Stimulated activated CD8-positive, alpha-beta memory T cell treated with anti-CD3 and anti-CD28 coated beads, Interleukin-15, amount 100 ng/mL, for 48 hours (primary cell): ENCODE measurements around the gene TICAM1.
"Not testable (repeated sequence)": the region's sequence is repeated elsewhere in the genome, so short reads cannot be mapped to it uniquely, and the experiment has no call there.

ENCODE experiments used
- DNase-seq, 2 donors: peaks; one replicate each; pipeline ENCODE4 v3.0.0-alpha.2; 2020; ENCODE audit warnings: low read depth in 2 of 2

Gene TICAM1

DNA sequence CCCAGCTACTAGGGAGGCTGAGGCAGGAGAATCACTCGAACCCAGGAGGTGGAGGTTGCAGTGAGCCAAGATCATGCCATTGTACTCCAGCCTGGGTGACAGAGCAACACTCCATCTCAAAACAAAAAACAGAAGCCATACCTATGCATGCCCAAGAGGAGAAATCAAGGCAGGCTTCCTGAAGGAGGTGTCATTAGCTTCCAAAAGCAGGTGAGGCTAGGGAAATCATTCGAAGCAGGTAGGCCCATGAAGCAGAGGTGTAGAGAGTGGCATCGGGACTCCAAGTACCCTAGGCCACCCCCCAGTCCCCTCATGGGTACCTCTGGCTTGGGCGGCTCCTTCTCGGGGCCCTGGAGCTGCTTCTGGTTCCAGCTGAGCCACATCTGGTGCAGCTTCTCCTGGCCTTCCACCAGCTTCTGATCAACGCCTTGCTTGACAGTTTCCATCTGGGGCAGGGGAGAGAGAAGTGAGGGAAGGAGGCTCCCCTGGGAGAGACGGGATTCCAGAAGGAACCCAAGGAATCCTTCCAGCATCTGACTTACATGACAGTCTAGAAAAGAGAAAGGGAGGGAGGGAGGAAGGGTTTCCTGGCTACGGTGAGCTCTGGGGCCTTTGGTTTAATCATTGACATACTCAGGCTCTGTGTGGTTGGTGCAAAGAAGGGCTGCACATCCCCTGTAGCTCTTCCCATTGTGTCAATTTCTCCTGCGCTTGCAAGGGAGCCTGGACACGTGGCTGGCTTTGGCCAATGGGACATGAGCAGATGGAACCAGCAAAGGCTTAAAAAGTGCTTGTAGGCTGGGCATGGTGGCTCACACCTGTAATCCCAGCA, 13.1 kb upstream of the TICAM1 start:
- no peak for DNase-seq

DNA sequence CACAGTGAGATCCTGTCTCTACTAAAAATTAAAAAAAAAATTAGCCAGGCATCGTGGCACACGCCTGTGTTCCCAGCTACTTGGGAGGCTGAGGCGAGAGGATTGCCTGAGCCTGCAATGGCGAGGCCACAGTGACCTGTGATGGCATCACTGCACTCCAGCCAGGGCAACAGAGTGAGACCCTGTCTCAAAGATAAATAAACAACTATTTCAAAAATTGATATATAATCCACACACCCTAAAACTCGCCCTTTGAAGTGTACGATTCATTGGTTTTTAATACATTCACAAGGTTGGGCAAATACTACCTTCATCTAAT, 12.1 kb upstream of the TICAM1 start:
- no peak for DNase-seq

DNA sequence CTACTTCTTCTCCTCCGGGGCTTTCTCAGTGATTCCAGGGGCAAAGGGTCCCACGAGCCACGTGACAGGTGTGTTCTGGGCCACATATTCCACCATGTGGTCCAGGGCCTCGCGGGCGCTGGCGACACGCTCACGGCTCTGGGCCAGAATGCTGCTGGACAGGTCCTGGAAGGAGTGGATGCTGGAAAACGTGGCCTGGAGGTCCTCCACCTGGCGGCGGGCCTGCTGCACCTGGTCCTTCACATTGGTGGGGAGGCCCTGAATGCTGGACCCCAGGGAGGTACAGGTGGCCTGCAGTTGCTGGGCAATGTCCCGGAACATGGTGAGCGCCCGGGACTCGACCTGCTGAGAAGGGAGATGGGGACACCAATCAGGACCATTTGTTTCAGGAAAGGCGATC, 7.7 kb upstream of the TICAM1 start:
- DNase-seq, result no peak

DNA sequence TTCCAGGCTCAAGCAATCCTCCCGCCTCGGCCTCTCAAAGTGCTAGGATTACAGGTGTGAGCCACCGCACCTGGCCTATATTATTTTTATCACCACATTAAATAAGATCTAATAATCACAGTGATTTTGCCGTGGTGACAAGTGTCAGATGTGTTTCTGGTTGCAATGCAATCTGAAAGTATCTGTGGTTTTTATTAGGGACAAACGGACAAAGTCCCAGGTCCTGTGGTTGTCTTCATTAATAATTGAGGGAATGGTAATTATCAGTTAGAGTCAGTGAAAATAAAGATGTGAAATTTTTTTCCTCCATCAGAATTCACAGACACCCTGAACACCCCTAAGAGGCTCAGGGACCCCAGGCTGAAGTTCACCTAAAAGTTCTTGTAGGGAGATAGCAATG, 1.3 kb upstream of the TICAM1 start:
- no peak for DNase-seq

DNA sequence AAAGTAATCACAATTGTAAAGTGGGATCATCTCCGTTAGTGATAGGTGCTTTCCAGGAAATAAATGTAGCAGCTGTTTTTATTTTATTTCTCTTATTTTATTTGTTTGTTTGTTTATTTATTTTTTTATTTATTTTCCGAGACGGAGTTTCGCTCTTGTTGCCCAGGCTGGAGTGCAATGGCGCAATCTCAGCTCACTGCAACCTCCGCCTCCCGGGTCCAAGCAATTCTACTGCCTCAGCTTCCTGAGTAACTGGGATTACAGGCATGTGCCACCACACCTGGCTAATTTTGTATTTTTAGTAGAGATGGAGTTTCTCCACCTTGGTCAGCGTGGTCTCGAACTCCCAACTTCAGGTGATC, 448 bp upstream of the TICAM1 start:
- DNase-seq, result not testable (repeated sequence)

DNA sequence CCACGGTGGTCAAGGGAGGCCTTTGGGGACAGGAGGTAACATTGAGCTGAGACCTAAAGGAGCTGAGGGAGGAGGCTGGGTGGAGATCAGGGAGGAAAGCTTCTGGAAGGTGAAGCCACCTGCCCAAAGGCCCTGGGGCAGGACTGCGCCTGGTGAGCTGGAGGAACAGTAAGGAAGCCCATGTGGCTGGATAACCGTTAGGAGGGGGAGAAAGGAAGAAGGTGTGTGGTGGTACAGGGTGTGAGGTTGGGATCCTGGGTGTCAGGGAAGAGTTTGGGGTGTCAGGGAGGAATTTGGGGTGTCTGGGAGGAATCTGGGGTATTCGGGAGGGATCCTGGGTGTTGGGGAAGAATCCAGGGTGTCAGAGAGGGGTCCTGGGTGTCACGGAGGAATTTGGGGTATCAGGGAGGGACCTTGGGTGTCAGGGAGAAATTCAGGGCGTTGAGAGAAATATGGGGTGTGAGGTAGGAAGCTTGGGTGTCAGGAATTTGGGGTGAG, 695 bp downstream of the TICAM1 start:
- no peak for DNase-seq

DNA sequence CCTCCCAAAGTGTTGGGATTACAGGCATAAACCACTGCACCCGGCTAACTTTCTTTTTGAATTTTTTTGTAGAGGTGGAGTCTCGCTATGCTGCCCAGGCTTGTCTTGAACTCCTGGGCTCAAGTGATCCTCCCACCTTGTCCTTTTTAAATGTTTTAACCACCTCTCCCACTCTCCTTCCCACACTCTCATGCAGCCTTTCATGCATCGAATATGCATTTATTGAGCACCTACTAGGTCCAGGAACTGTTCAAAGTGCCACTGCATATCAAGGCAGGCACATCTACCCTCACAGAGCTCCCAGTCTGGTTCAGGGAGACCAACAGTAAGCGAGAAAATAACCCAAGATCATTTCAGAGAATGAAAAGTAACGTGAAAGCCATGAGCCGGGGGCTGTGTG, 1.2 kb downstream of the TICAM1 start:
- DNase-seq, result no peak

DNA sequence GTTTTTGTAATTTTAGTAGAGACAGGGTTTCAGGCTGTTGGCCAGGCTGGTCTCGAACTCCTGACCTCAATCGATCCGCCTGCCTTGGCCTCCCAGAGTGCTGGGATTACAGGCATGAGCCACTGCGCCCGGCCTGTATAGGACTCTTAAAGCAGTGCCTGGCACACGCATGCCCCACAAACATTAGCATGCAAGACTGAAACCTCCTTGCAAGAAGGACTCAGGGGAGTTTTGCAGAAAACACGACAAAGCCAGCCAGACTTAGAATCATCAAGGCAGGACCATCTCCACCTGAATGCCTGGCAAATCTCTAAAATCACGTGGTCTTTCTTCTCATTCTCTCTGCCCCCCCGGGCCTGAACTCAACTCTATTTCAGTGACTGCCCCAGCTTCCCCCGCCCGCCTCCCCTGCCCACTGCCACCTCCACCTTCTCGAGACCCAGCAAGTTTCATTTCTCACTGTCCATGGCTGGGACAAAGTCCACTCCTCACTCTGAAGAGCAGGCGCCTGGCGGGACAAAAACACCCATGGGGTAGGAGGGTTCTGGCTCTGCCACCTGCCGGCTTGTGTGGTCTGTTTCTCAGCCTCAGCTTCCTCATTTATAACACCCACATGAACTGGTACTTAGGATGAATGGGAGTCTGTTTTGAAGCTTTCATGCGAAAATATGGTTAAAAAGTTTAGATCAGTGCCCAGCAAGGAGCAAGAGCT, 2.4 kb downstream of the TICAM1 start:
- no peak for DNase-seq

DNA sequence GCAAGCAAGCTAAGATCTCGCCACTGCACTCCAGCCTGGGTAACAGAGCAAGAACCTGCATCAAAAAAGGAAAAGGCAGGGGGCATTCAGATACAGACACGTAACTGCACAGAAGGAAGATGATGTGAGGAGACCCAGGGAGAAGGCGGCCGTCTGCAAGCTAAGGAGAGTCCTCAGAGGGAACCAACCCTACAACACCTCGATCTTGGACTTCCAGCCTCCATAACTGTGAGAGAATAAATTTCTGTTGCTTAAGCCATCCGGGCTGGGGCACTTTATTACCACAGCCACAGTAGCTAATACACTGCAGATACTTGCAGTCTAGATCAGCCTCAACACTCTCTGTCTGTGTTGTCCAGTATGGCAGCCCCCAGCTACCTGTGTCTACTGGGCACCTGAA, 7.9 kb downstream of the TICAM1 start:
- no peak for DNase-seq

DNA sequence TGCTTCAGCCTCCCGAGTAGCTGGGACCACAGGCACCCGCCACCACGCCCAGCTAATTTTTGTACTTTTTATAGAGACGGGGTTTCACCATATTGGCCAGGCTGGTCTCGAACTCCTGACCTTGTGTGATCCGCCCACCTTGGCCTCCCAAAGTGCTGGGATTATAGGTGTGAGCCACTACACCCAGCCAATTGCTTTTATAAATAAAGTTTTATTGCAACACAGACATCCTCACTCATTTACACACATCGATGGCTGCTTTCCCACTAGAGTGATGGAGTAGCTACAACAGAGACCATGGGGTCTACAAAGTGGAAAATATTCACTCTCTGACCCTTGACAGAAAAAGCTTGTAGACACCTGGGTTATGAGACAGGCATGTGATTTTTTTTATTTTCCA, 9.2 kb downstream of the TICAM1 start:
- not testable (repeated sequence) for DNase-seq

DNA sequence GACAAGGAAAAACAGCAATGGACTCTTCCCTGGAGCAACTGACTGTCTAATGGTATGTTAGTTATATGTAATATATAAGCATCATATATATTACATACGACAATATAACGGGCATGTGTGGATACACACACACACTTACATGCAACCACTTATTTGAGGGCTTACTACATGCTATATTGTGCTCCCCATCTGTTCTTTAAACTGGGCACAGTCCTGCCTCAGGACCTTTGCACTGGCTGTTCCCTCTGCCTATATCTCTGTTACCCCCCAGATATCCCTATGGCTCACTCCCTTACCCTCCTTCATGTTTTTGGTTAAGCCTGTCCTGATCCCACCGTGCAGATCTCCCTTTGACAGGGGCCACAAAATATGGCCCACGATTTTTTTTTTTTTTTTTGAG, 10.2 kb downstream of the TICAM1 start:
- no peak for DNase-seq

DNA sequence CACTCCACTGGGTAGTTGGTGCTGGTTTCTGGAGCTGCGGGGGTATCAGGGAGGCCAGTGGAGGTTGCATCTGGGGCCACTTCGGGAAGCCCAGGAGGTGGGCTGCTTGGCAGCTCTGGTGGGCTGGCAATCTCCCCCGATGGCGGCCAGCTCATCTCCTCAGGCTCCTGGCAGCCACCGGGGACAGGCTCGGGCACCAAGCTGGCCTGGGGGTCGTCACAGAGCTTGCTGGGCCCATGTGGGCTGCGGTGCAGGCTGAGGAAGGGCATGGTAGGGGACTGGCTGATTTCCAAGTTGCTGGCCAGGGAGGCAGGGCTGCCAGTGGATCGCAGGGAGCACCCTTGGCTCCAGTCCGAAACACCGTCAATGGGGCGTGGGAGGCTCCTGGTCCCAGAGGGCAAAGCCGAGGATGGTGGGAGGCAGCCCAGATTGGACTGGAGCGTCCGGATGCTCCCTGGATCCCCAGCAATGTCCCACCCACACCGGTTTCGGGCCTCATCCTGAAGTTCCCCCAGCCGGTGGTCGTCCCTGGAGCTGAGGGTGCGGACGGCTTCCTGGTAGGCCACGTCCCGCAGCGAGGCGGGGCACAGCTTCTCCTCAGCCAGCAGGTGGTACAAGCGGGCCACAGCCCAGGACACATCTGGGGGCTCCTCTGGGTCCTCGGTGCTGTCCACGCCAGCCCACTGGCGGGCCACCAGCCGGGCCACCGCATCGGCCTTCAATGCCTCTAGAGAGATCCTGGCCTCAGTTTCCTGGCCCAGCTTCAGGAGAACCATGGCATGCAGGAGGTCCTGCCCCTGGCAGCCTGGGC, 13.8 kb downstream of the TICAM1 start:
- DNase-seq, result no peak

DNA sequence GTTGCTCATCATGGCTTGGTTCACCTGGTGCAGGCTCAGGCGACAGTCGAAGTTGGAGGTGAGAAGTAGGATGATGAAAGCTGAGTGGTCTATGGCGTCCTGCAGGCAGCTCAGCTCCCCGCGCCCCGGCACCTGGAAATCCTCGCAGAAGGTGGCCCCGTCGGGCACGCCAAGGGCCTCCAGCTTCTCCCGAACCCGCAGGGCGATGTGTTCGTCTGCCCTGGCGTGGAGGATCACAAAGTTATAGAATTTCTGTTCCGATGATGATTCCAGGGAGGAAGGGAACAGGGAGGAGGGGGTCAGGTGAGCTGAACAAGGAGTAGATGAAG, 14.6 kb downstream of the TICAM1 start:
- no peak for DNase-seq

DNA sequence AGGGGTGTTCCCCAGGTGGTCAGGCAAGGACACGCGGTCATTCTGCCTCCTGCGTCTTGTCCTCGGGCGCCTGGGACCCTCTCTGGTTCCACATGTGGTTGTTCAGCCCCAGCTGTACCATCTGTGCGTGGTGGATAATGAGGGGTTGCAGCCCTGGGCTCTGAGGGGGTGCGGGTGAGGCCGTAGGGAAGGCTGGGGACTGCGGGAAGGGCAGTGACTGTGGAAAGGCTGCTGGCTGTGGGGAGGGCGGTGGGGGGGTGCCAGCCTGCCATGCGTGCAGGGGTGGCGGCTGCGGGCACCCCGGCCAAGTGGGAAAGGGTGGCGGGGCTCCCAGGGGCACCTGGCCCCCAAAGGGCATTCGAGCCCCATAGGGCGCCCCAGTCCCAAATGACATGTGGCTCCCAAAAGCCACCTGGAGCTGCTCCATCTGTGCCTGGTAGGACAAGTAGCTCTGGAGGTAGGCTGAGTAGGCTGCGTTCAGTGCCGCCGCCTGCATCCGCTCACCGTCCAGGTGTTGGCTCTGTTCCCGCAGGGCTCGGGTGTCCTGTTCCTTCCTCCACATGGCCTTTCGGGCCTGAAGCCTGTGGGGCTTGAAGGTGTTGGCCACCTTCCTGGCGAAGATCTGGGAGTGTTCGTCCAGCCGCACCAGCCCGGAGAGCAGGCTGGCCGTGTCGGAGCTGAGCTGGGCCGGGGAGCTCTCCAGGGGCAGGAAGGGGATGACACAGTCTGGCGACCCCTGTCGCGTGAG, 15.1 kb downstream of the TICAM1 start:
- no peak for DNase-seq

DNA sequence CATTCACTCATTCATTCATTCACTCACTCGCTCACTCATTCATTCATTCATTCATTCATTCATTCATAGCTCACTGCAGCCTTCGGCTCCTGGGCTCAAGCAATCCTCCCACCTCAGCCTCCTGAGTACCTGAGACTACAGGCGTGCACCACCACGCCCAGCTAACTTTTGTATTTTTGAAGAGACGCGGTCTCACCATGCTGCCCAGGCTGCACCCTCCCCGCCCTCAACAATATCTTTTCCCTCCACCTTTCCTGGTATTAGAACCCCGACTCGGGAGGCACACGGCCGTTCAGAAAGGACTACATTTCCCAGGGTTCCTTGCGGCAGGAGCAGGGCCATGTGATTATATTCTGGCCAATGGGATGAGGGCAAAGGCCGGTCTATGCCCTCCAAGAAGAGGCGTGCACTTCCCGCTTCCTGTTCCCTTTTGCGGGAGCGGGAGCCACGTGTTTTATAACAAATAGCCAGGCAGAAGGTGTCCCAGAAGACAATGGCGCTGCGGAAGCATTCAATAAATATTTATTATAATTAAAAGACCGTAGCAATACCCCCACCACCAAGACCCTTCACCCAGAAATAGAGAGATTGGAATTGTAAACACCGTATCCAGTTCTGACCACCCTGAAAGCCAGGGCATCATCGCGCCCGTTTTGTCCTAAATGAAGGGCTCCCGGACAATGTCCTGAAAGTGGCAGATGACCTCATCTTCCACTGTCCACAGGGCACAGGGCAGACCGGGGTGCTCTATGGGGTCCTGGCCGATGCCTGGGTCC, 15.9 kb downstream of the TICAM1 start:
- DNase-seq, result peak; percentile 61 to 67

DNA sequence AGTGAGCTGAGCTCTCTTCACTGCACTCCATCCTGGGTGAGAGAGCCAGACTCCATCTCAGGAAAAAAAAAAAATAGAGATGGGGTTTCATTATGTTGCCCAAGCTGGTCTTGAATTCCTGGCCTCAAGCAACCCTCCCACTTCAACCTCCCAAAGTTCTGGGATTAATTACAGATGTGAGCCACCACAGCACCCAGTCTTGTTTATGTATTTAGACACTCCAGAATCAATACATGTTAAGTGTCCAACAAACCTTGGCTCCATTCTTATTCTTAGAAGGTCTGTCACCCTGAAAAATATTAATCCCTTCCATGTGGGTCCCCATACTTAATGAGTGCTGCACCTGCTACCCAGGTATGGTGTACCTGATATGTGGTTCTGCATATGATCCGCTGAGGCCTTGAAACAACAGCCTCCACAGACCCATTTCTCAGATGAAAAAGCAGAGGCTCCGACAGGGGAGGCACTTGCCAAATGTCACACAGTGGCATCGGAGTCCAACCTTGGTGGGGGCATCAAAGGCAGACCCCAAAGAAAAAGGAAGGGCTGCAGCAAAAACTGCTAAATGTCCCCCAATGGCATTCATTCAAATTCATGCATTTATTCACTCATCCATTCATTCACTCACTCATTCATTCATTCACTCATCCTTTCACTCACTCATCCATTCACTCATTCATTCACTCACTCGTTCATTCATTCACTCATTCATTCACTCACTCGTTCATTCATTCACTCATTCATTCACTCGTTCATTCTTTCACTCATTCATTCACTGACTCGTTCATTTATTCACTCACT, 16.7 kb downstream of the TICAM1 start:
- no peak for DNase-seq

DNA sequence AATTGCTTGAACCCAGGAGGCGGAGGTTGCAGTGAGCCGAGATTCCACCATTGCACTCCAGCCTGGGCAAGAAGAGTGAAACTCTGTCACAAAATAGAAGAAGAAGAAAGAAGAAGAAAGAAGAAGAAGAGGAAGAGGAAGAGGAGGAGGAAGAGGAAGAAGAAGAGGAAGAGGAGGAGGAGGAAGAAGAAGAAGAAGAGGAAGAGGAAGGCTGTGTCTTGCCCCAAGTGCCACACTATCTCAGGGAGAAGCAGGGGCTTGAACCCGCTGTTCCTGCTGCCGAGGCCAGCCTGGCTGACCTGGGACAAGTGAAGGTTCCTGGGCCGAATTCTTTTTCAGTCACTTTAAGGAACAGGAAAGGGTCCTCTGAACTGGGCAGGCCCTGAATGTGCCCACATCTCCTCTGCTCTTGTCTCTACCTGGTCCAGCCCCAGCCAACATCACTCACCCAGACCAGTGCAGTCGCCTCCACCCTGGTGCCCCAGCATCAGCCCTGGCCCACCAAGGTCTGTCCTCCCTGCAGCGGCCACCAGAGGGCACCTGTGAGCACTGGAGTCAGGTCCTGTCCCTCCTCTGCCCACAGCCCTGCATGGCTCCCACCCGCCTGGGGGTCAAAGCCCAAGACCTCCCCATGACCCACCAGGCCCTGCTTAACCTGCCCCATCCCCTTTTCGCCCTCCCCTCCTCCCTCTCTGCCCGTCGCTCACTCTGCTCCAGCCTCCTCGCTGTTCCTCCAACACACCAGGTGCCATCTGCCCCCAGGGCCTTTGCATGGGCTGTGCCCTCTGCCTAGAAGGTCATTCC, 20.0 kb downstream of the TICAM1 start:
- peak; percentile 74 to 76 for DNase-seq

DNA sequence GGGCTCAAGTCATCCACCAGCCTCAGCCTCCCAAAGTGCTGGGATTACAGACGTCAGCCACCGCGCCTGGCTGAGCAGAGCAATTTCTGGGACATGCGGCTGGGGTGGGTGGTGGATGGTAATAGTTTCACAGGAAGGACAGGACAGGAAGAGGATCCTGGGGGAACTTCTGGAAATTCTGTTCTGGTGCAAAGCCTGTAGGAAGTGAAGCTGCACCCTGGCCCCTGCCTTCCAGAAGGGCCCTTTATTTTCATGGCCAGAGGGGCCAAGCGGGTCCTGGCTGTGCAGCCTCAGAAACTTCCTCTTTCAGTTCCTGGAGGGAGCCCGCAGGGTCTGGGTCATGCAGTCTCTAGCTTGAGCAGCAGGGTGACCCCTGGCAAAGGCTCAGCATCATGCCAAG, 24.3 kb downstream of the TICAM1 start:
- DNase-seq, result no peak

DNA sequence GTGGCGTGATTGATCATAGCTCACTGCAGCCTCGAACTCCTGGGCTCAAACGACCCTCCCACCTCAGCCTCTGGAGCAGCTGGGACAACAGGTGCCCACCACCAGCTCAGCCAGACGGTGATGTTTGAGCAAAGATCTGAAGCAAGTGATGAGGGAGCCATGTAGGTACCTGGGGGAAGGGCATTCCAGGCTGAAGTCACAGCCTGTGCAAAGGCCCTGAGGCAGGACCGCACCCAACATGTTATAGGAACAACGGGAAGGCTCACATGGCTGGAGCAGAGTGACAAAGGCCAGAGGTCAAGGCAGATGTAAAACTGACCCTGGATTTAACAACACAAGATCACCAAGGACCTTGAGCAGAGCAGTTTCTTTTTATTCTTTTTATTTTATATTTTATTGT, 25.1 kb downstream of the TICAM1 start:
- DNase-seq, result no peak

DNA sequence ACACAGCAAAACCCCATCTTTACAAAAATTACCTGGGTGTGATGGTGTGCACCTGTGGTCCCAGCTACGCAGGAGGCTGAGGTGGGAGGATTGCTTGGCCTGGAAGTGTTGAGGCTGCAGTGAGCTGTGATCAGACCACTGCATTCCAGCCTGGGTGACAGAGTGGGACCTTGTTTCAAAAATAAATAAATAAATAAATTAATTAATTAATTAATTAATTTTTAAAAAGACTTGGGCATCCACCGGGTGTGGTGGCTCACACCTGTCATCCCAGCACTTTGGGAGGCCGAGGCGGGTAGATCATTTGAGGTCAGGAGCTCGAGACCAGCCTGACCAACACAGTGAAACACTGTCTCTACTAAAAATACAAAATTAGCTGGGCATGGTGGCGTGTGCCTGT, 26.4 kb downstream of the TICAM1 start:
- DNase-seq, result not testable (repeated sequence)
